GM12878 (cell line): ENCODE data around the gene TEX36. TPM values are rescaled to one million over a fixed set of nuclear protein-coding genes. Genes with fewer than 3 reads are reported as not detected.

ENCODE experiments used
- ATAC-seq: fragments of 200-7000 bp; cut with Tn5 transposase; 3 replicates; pipeline ENCODE4 v1.9.1; 2020; ENCODE audit warnings: mild to moderate bottlenecking, moderate library complexity
- BruUV-seq: library from RNA; stranded (reverse); fragments of 400-500 nt; replicated peaks from 2 replicates; lab custom pipeline; 2021; lab: Mats Ljungman, UMichigan
- CTCF ChIA-PET: fragments of 300-600 bp; sonication (Branson Sonifier 250); formaldehyde crosslinking; extraction: SDS; loops from one replicate; lab custom pipeline; 2021; ENCODE audit warnings: inconsistent platforms; lab: Yijun Ruan, JAX
- POLR2A ChIA-PET: fragments of 350-600 bp; formaldehyde crosslinking; extraction: SDS; loops from one replicate; lab custom pipeline; 2021; ENCODE audit warnings: inconsistent platforms; lab: Charles Lee
- RAD21 ChIA-PET: fragments of 300-600 bp; sonication (Branson Sonifier 250); formaldehyde crosslinking; loops from one replicate; lab custom pipeline; 2023; ENCODE audit warnings: antibody characterized with exemption; ENCODE audit not compliant: unreplicated experiment; lab: Charles Lee
- SMC1A ChIA-PET: fragments of 300-600 bp; sonication (Branson Sonifier 250); formaldehyde crosslinking; loops from one replicate; lab custom pipeline; 2023; ENCODE audit not compliant: unreplicated experiment, uncharacterized antibody; lab: Charles Lee
- DNase-seq: peaks from one replicate; pipeline ENCODE4 v3.0.0-alpha.2; 2011; ENCODE audit warnings: low read depth, low spot score
- FAIRE-seq: peaks from 3 replicates; lab custom pipeline; 2011; peaks lifted over from hg19 to GRCh38; lab: Jason Lieb, UNC
- H2AFZ ChIP-seq: 2 replicates; pipeline ENCODE4 v1.6.0; 2011; ENCODE audit warnings: low read depth, low read length, control low read depth; ENCODE audit not compliant: control insufficient read depth
- H3K27ac ChIP-seq: 2 replicates; pipeline ENCODE4 v1.5.1; 2011; ENCODE audit warnings: control low read depth; ENCODE audit not compliant: control insufficient read depth, insufficient read depth
- H3K27me3 ChIP-seq, 2 experiments: replicated peaks in 1 of 2; 2 replicates each; pipeline versions ENCODE4 v1.6.0 to v1.6.1; 2011; ENCODE audit warnings: low read length in 1 of 2; ENCODE audit not compliant: control insufficient read depth in 2 of 2, insufficient read depth in 2 of 2
- H3K36me3 ChIP-seq, 2 experiments: 2 replicates each; pipeline ENCODE4 v1.5.1; 2011; ENCODE audit warnings: low read length in 1 of 2; ENCODE audit not compliant: control insufficient read depth in 2 of 2, insufficient read depth in 2 of 2
- H3K4me1 ChIP-seq: 2 replicates; pipeline ENCODE4 v1.6.1; 2011; ENCODE audit warnings: mild to moderate bottlenecking, low read length, moderate library complexity, mixed read lengths; ENCODE audit not compliant: control insufficient read depth, insufficient read depth
- H3K4me2 ChIP-seq: 2 replicates; pipeline ENCODE4 v1.6.0; 2011; ENCODE audit warnings: control low read depth; ENCODE audit not compliant: control insufficient read depth, insufficient read depth
- H3K4me3 ChIP-seq: fragments of 200-600 bp; sonication (generic); 2 replicates; pipeline ENCODE4 v1.5.1; 2016
- H3K79me2 ChIP-seq: 2 replicates; pipeline ENCODE4 v1.6.0; 2011; ENCODE audit warnings: low read length; ENCODE audit not compliant: control insufficient read depth, insufficient read depth
- H3K9ac ChIP-seq: 2 replicates; pipeline ENCODE4 v1.8.0; 2011; ENCODE audit warnings: low read length, control low read depth, mixed read lengths; ENCODE audit not compliant: control insufficient read depth, insufficient read depth
- H3K9me3 ChIP-seq: replicated peaks from 3 replicates; pipeline ENCODE4 v1.5.1; 2011; ENCODE audit warnings: mild to moderate bottlenecking, low read length; ENCODE audit not compliant: control insufficient read depth, insufficient read depth
- H4K20me1 ChIP-seq: 2 replicates; pipeline ENCODE4 v1.6.0; 2011; ENCODE audit not compliant: control insufficient read depth, insufficient read depth
- ATF7 ChIP-seq: fragments of 450-650 bp; IDR thresholded peaks from 2 replicates; pipeline ENCODE4 v1.6.1; 2016; ENCODE audit warnings: low read depth, mild to moderate bottlenecking
- BCL11A ChIP-seq: IDR thresholded peaks from 2 replicates; pipeline ENCODE4 v1.6.1; 2011; ENCODE audit warnings: low read depth, low read length
- EED ChIP-seq: sonication (generic); IDR thresholded peaks from 2 replicates; pipeline ENCODE4 v1.6.1; 2016; ENCODE audit warnings: antibody characterized with exemption, low read depth
- GATAD2B ChIP-seq: fragments of 450-650 bp; conservative IDR thresholded peaks from 2 replicates; pipeline ENCODE4 v1.6.1; 2017; ENCODE audit warnings: low read depth, mild to moderate bottlenecking, moderate library complexity
- IKZF2 ChIP-seq, 2 experiments: fragments of 450-650 bp; IDR thresholded peaks; 2 replicates each; pipeline ENCODE4 v1.6.1; 2017; ENCODE audit warnings: mild to moderate bottlenecking in 2 of 2, moderate library complexity in 2 of 2
- MEF2B ChIP-seq: fragments of 450-650 bp; IDR thresholded peaks from 2 replicates; pipeline ENCODE4 v1.6.1; 2018; ENCODE audit warnings: mild to moderate bottlenecking, moderate library complexity; ENCODE audit not compliant: partially characterized antibody, poor library complexity, severe bottlenecking
- MTA2 ChIP-seq: fragments of 450-650 bp; IDR thresholded peaks from 2 replicates; pipeline ENCODE4 v1.6.1; 2016; ENCODE audit warnings: low read depth, mild to moderate bottlenecking, moderate library complexity
- NFYA ChIP-seq: IDR thresholded peaks from 2 replicates; pipeline ENCODE4 v1.6.1; 2011; ENCODE audit warnings: low read depth, mild to moderate bottlenecking, low read length, improper control_type of control experiment, borderline replicate concordance
- PAX5 ChIP-seq: IDR thresholded peaks from 2 replicates; pipeline ENCODE4 v1.6.1; 2011; ENCODE audit warnings: low read depth, low read length, borderline replicate concordance
- PML ChIP-seq: IDR thresholded peaks from 2 replicates; pipeline ENCODE4 v1.6.1; 2012; ENCODE audit warnings: low read length, inconsistent platforms
- SPI1 ChIP-seq: IDR thresholded peaks from 2 replicates; pipeline ENCODE4 v1.6.1; 2011; ENCODE audit warnings: low read depth, mild to moderate bottlenecking, low read length, moderate library complexity, borderline replicate concordance; ENCODE audit not compliant: insufficient read depth
- ZNF217 ChIP-seq: fragments of 450-650 bp; IDR thresholded peaks from 2 replicates; pipeline ENCODE4 v1.6.1; 2017; ENCODE audit warnings: antibody characterized with exemption, mild to moderate bottlenecking
- ZNF24 ChIP-seq: fragments of 450-650 bp; IDR thresholded peaks from 2 replicates; pipeline ENCODE4 v1.6.1; 2017; ENCODE audit warnings: antibody characterized with exemption, mild to moderate bottlenecking
- ZNF622 ChIP-seq: fragments of 450-650 bp; IDR thresholded peaks from 2 replicates; pipeline ENCODE4 v1.6.1; 2017; ENCODE audit warnings: mild to moderate bottlenecking, inconsistent platforms
- ZSCAN29 ChIP-seq: fragments of 450-650 bp; IDR thresholded peaks from 2 replicates; pipeline ENCODE4 v1.6.1; 2017; ENCODE audit warnings: mild to moderate bottlenecking, moderate library complexity
- WGBS: methylation state at CpG from one replicate; pipeline ENCODE4 v1.1.6; 2016; ENCODE audit warnings: low lambda C conversion rate; ENCODE audit not compliant: insufficient replicate concordance, insufficient coverage; ENCODE audit errors: missing lambda C conversion rate; 5-methylcytosine and 5-hydroxymethylcytosine counted together
- in situ Hi-C: fragments of 300-500 bp; cut with MboI; formaldehyde crosslinking; loops from 9 replicates; pipeline ENCODE4 v1.14.3; 2018; ENCODE audit warnings: mixed read lengths
- intact Hi-C: fragments of 100-400 bp; cut with micrococcal nuclease; formaldehyde crosslinking; loops from one replicate; pipeline ENCODE4 v1.14.2; 2022; ENCODE audit not compliant: unreplicated experiment
- polyA plus RNA-seq, 11 experiments: library from polyadenylated mRNA; depleted of rRNA in 4 of 11; unstranded in 6 of 11; stranded (reverse) in 5 of 11; fragments of >200 nt; fragmentation: Nextera tagmentation in 4 of 11; fragmentation: Illumina TruSeq in 1 of 11; extraction: Ambion mirVana in 4 of 11; extraction: Trizol in 1 of 11; gene quantifications; 1 replicate in 1 of 11; 2 replicates in 10 of 11; pipeline versions ENCODE4 v1.2.1 to v1.2.3, GENCODE V29; 2011 to 2016; ENCODE audit warnings: inconsistent platforms in 2 of 11, missing spikeins in 2 of 11, low read depth in 1 of 11
- total RNA-seq, 4 experiments: library from RNA; depleted of rRNA in 3 of 4; stranded (reverse); fragments of >200 nt in 3 of 4; fragmentation: Illumina TruSeq in 1 of 4; extraction: Trizol in 1 of 4; gene quantifications; 2 replicates each; pipeline versions ENCODE4 v1.2.1 to v1.2.3, GENCODE V29; 2013 to 2021
- TF ChIP-seq, protein P1 (sequence below): fragments of 450-650 bp; formaldehyde crosslinking; IDR thresholded peaks from 2 replicates; pipeline ENCODE4 v1.4.0; 2022; ENCODE audit warnings: mild to moderate bottlenecking, moderate library complexity

Gene TEX36
- total and polyA plus RNA-seq, 10 of the 15 experiments (the other 5 are each of a cell fraction or from before 2014, with no cell fraction given) = not detected

GRCh38 chr10:125626671-125627070 lies 56.3 kb downstream of the TEX36 start:
- Histone ChIP-seq H3K4me3 (no peak overlapping the region), H3K9ac (no peak overlapping the region), H3K4me2 (no peak overlapping the region), H3K36me3 (no peaks in the 10 kb centered on the region), H3K9me3 (no peaks in the 10 kb centered on the region; the same call in 2 of the 3 replicates), H3K4me1 (no peaks in the 10 kb centered on the region), H3K27me3 (no peaks in the 10 kb centered on the region), H3K79me2 (no peaks in the 10 kb centered on the region), H4K20me1 (no peaks in the 10 kb centered on the region), H2AFZ (no peak overlapping the region), H3K27ac (no peak overlapping the region)
- no peak for FAIRE-seq
- POLR2A ChIA-PET = no interaction called here
- WGBS = 21% methylated on average over 6 of the region's 6 CpGs
- no peak for DNase-seq
- SMC1A ChIA-PET = no interaction called here
- no peak for TF ChIP-seq MEF2B
- TF ChIP-seq BCL11A = no peak
- TF ChIP-seq PAX5 = no peak
- TF ChIP-seq IKZF2 (IDR thresholded peaks at IDR 0.05) = no peak
- no peak for TF ChIP-seq PML
- no peak for TF ChIP-seq ZNF24
- TF ChIP-seq, protein P1, sequence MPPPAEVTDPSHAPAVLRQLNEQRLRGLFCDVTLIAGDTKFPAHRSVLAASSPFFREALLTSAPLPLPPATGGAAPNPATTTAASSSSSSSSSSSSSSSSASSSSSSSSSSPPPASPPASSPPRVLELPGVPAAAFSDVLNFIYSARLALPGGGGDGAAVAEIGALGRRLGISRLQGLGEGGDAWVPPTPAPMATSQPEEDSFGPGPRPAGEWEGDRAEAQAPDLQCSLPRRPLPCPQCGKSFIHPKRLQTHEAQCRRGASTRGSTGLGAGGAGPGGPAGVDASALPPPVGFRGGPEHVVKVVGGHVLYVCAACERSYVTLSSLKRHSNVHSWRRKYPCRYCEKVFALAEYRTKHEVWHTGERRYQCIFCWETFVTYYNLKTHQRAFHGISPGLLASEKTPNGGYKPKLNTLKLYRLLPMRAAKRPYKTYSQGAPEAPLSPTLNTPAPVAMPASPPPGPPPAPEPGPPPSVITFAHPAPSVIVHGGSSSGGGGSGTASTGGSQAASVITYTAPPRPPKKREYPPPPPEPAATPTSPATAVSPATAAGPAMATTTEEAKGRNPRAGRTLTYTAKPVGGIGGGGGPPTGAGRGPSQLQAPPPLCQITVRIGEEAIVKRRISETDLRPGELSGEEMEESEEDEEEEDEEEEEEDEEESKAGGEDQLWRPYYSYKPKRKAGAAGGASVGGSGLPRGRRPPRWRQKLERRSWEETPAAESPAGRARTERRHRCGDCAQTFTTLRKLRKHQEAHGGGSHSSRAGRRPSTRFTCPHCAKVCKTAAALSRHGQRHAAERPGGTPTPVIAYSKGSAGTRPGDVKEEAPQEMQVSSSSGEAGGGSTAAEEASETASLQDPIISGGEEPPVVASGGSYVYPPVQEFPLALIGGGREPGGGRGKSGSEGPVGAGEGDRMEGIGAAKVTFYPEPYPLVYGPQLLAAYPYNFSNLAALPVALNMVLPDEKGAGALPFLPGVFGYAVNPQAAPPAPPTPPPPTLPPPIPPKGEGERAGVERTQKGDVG (CRISPR knock-in tag) = no peak
- TF ChIP-seq EED = no peak
- TF ChIP-seq SPI1 = no peak
- TF ChIP-seq ZNF217 = no peak
- TF ChIP-seq NFYA = no peak
- no peak for TF ChIP-seq ZNF622
- no peak for TF ChIP-seq ATF7
- TF ChIP-seq MTA2 = no peak
- TF ChIP-seq ZSCAN29 = no peak
- no peak for TF ChIP-seq GATAD2B
- ATAC-seq = no peak
- in situ Hi-C loops = no loop called here
- RAD21 ChIA-PET = no interaction called here
- no TSS peak for BruUV-seq
- CTCF ChIA-PET = no interaction called here
- intact Hi-C loops = no loop called here
